Hematopoietic multipotent progenitor cell (in vitro differentiated cells): ENCODE results near the gene CCDC28B. TPM values are rescaled to one million over a fixed set of nuclear protein-coding genes. Genes with fewer than 3 reads are reported as not detected.
A peak's percentile ranks its signal among the peaks of the same experiment; 100 is the strongest.
"Not testable (repeated sequence)": the region's sequence is repeated elsewhere in the genome, so short reads cannot be mapped to it uniquely, and the experiment has no call there.

Source experiments
- DNase-seq, 3 donors: peaks; one replicate each; pipeline ENCODE4 v3.0.0-alpha.2; 2011 to 2015; ENCODE audit warnings: low read depth in 2 of 3, low spot score in 2 of 3
- total RNA-seq: library from RNA; depleted of rRNA; stranded (reverse); fragments of >200 nt; gene quantifications from one replicate; pipeline ENCODE4 v1.2.3, GENCODE V29; 2012

CCDC28B gene
- 18.0 TPM for total RNA-seq

DNA sequence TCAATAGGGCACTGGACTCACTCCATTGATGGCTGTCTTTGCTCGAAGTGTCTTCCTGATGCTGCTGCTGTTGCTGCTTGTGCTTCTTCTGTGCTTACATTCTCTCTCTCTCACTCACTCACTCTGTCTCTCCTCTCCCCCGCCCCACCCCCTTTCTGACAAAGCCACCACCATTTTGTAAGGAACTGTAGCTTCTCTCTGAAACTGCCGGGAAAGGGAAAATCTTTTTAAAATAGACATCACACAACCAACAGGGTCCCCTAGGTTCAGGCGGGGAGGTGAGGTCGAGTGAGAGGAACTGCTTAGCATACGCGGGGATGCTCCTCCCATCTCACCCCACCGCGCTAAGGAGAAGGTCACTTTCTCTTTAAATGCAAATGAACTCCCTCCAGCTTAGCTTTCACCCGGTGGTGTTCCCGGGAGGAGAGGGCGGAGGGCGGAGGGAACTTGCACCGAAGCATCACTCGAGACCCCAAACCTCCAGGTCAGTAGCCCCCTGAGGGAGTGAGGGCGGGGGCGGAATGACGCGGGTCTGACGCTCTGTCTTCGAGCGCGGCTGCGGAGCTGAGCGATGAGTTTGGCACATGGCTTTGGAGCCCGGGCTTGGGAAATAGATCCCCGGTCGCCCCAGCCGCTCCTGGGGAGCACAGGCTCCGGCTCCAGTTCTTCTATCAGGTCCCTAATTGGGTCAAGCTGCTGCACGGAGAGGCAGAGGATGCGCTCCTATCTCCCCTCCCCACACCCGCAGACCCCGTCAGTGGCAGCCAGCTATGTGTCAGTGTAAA, at the start of gene CCDC28B:
Gene CCDC28B (plus strand): TSS at position 370 of the 785 bp plus-strand sequence. CDS start 1,341 bp downstream, outside the sequence.
- peak; percentile 32 to 52 (median 32) for DNase-seq

- no peak for DNase-seq
Observed at GRCh38 chr1:32150847-32151246, 49.5 kb upstream of the CCDC28B start.

GRCh38 chr1:32151319-32151787, 49.0 kb upstream of the CCDC28B start:
- no peak for DNase-seq

DNA sequence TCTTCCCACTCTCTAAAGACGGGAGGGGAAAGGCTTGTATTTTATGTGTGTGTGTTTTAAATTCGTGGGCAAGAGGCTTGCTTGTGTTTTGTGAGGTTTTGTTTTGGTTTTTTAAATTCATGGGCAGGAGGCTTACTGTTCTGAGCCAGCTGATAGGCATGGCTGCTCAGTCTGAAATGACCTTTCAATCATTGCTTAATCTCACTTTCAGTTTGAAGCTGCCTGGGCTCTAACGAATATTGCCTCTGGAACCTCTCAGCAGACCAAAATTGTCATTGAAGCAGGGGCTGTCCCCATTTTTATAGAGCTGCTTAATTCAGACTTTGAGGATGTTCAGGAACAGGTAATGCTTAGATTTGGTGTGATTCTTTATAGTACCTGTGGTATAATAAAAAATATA, 41.2 kb upstream of the CCDC28B start:
- no peak for DNase-seq

DNA sequence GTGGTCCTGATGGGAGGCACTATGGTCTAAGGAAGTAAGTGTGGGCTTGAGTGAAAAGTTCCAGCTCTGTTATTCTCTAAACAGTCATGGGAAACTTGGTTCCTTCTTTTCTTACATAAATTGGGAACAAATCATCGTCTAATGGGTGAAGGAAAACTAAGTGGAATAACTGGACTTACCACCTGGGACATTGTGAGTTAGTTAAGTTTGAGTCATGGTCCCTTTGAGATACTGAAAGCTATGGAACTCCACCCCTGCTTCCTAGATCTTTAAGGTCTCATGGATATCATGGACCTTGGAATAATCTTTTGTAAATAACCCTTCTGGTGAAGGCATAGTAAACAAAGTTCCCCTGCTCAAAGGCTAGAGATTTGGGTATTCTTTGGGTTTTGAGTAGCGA, 37.0 kb upstream of the CCDC28B start:
- no peak for DNase-seq

DNA sequence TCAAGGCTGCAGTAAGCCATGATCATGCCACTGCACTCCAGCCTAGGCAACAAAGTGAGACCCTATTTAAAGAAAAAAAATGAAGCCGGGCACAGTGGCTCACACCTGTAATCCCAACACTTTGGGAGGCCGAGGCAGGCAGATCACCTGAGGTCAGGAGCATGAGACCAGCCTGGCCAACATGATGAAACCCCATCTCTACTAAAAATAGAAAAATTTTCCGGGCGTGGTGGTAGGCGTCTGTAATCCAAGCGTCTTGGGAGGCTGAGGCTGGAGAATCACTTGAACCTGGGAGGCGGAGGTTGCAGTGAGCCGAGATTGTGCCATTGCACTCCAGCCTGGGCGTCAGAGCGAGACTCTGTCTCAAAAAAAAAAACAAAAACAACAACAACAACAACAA, 34.8 kb upstream of the CCDC28B start:
- DNase-seq, result not testable (repeated sequence)

- no peak for DNase-seq
Observed at GRCh38 chr1:32170991-32171390, 29.4 kb upstream of the CCDC28B start.

- peak in 2 of 3 donors; percentile 26 to 55 for DNase-seq
Observed at GRCh38 chr1:32172621-32173245, 27.7 kb upstream of the CCDC28B start.

DNA sequence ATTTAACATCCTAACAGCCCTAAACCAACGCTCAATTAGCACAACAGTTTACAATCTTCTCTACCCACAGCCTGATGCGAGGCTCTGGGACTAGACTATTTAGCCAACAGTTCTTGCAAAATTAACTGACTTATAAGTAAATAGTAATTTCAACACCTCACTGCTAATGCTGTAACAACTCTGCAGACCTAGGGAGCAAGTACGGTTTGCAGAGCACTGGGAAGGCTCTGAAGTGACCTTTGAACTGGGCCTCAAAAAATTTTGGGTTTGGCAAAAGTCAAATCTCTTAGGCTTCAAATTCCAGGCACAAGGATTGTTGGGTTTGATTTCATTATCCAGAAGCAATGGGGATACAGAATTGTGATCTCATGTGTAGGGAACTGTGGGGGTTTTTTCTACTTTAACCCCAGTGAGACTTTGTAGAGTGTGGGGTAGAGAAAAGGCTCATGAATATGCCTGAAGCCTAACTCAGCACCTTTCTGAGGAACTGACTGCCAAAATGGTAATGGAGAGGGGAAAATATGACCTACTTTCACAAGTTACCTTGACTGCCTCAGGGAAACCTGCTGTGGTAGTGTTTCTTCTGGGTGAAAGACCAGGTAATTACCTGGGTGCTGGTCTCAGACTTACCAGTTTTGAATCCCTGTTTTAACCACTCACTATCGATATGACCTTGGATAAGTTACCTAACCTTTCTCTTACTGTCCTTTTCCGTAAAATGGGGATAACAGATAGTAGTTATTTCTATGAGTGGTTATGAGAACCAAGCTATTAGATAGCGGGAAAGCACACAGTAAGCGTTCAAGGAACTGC, 21.8 kb upstream of the CCDC28B start:
- no peak for DNase-seq

DNA sequence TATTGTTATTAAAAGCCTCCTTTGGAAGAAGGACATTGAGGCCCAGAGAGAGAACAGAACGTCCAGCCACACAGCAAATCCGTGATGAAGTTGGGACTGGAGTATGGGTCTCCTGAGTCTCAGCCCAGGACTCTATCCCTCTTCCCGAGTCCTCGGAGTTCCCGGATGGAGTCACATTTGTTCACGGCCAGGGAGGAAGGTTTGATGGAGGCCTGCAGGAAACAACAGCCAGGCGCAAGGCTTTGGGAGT, 21.3 kb upstream of the CCDC28B start:
- DNase-seq, result no peak

GRCh38 chr1:32179443-32180185, 20.8 kb upstream of the CCDC28B start, which contains the start of gene TXLNA:
Gene TXLNA (plus strand): TSS chr1:32179675. CDS start chr1:32180346, 671 bp downstream.
- DNase-seq, result peak; percentile 80 to 86 (median 84)

GRCh38 chr1:32180186-32181060, 20.0 kb upstream of the CCDC28B start:
- peak in 1 of 3 donors; percentile 24 for DNase-seq

- DNase-seq, result no peak
Observed at GRCh38 chr1:32181065-32181464, 19.3 kb upstream of the CCDC28B start.

GRCh38 chr1:32181563-32181962, 18.8 kb upstream of the CCDC28B start:
- no peak for DNase-seq

GRCh38 chr1:32182060-32182459, 18.3 kb upstream of the CCDC28B start:
- DNase-seq, result no peak

- DNase-seq, result peak in 1 of 3 donors; percentile 24
Observed at GRCh38 chr1:32184650-32185049, 15.7 kb upstream of the CCDC28B start.

- no peak for DNase-seq
Observed at GRCh38 chr1:32186077-32186476, 14.3 kb upstream of the CCDC28B start.

- no peak for DNase-seq
Observed at GRCh38 chr1:32186491-32186890, 13.9 kb upstream of the CCDC28B start.

DNA sequence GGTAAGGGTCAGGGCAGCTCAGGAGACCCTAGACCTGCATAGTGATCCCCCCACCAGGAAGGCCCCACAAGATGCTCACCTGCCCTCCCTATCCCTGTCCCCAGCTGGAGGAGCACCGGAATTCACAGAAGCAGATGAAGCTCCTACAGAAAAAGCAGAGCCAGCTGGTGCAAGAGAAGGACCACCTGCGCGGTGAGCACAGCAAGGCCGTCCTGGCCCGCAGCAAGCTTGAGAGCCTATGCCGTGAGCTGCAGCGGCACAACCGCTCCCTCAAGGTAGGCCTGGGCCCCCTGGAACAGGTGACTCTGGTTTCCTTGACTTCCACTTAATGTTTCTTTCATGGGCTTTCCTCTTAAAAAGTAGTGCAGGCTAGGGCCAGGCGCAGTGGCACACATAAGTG, 12.5 kb upstream of the CCDC28B start:
- DNase-seq, result no peak
